GM21717 (cell line): ENCODE measurements around the gene ABL2.

Experiments
- ATAC-seq: cut with Tn5 transposase; IDR thresholded peaks from one replicate; pipeline ENCODE4 v1.9.1; 2021; ENCODE audit warnings: mild to moderate bottlenecking, moderate library complexity; ENCODE audit not compliant: unreplicated experiment

Gene ABL2

DNA sequence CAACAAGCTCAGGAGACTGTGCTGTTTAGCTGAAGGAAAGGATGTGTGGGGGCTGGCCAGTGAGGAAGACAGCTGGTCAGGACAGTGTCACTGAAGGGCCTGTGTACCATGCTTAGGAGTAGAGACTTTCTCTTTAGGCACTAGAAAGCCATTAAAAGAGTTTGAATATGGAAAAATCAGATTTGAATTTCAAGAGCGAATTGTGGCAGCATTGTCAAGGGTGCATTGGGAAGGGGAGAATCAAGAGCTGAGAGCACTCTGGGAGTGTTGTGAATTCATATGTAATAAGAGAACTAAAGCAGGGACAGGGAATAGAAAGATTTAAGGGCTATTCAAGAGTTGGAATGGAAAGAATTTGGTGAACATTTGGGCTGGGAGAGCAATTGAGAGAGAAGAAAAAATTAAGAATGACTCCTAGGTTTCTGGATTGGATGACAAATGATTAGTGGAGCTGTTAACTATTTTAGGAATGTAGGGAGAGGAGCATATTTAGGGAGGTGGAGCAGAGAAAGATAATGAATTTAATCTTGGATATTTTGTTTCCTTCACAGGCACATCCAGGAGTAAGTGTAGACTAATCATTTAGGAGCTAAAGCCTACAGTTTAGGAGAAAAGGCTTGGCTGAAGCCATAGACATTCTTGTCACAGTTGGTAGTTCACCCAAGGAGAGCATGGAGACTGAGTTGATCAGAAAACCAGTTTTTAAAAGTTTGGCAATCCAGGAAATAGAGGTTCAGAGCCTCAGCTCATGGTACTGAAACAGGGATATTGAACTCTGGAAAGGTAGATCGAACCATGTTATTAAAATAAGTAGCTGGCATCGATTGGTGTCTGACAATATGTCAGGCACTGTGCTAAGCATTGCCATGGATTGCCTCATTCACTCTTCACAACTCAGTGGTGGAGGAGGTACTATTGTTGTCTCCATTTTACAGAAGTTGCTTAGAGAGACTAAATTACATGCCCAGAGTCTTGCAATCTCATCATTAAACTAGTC is 170.7 kb downstream of the ABL2 start:
- ATAC-seq = no peak

DNA sequence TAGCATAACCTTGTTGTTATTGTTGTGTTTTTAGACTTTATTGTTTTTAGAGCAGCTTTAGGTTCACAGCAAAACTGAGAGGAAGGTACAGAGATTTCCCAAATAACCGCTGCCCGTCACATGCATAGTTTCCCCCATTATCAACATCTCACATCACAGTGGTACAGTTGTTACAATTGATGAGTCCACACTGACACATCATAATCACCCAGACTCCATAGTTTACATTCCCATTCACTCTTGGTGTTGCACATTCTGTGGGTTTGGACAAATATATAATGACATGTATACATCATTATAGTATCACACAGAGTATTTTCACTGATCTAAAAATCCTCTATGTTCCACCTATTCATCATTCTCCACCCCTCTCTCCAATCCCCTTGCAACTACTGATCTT is 173.5 kb downstream of the ABL2 start:
- ATAC-seq = no peak

GRCh38 chr1:179053486-179053885 is 176.0 kb downstream of the ABL2 start:
- ATAC-seq = no peak

DNA sequence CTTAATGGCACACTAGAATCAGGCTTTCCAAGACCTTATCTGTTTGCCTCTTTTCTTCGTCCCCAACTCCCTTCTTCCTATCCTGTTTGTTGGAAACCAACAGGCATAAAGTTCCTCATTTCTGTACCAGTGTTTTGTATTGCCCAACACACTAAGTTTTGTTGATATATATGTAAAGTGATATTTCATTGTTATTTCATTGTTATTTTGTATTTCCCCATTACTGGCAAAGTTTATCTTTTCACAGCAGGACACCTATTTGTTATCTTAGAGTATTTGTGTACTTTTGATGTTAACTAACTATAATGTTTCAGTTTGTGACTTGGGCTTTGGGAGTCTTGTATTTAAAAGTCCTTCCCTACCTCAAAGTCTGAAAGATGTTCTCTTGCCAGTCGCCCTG is 176.7 kb downstream of the ABL2 start:
- ATAC-seq = no peak
